ENCODE data around the gene PAK6. TPM values are rescaled to one million over a fixed set of nuclear protein-coding genes. Genes with fewer than 3 reads are reported as not detected.

The PAK6 gene
- total RNA-seq, 1 donor from 2014 or later: 0.31 TPM

DNA sequence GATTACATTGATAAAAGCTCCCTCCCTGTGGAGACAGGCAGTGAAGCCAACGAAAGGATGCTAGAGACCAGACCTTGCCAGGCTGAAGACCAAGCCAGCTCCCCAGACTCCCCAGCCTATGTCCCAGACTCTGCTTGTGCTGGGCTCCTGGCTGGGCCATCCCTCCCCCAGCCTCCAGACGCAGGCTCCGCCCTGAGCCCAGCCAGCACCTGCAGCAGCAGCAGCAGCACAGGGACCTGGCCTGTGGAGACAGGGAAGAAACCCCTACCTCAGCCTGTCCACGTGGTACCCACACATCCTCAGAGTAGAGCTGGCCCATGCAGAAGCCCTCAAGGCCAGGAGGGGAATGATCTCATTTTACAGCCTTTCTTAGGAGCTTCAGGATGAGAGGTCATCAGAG is 30.7 kb downstream of the PAK6 start:
- peaks cover 4% of the 10 kb centered on the region for H3K4me1 Mint-ChIP-seq (ENCODE audit: unreplicated experiment)

DNA sequence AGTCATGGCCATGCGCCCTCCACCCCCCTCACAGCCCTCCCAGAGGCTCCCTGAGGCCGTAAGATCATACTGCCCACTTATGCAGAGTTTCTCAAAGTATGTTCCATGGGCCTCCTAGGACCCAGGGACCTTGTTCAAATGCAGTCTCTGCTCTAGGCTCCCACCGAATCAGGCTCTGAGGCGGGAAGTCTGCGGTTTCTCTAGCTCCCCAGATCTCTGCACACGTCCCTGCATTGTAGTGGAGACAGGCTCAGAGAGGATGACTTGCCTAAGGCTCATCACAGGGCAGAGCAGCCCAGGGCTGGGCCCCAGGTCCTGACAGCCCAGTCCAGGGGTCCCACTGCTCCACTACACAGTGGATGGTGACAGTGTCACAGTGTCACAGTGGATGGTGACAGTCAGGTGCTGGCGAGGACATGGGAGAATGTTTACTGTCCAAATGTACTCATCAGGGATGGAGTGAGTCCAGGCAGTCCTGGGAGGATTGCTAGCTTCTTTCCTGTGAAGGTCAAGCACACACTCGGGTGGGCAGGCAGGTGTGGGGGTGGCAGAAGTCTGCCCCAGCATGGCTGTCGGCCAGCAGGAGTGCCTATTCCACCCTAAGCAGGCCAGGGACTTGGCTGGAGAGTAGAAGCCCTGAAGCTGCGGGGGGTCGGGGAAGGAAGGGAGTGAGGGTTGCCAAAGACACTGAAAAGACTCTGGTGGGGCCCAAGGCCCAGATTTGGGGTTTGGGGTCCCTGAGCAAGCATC is 31.6 kb downstream of the PAK6 start:
- Mint-ChIP-seq H3K27me3 (ENCODE audit: unreplicated experiment) (peaks cover 2% of the 10 kb centered on the region), H3K36me3 (ENCODE audit: low read depth, unreplicated experiment) (no peaks in the 10 kb centered on the region), H3K4me3 (ENCODE audit: unreplicated experiment) (no peak overlapping the region), H3K27ac (ENCODE audit: unreplicated experiment) (no peak overlapping the region), H3K4me1 (ENCODE audit: unreplicated experiment) (peaks cover 7% of the 10 kb centered on the region), H3K9me3 (ENCODE audit: unreplicated experiment) (no peaks in the 10 kb centered on the region)
- TF ChIP-seq, protein P1, sequence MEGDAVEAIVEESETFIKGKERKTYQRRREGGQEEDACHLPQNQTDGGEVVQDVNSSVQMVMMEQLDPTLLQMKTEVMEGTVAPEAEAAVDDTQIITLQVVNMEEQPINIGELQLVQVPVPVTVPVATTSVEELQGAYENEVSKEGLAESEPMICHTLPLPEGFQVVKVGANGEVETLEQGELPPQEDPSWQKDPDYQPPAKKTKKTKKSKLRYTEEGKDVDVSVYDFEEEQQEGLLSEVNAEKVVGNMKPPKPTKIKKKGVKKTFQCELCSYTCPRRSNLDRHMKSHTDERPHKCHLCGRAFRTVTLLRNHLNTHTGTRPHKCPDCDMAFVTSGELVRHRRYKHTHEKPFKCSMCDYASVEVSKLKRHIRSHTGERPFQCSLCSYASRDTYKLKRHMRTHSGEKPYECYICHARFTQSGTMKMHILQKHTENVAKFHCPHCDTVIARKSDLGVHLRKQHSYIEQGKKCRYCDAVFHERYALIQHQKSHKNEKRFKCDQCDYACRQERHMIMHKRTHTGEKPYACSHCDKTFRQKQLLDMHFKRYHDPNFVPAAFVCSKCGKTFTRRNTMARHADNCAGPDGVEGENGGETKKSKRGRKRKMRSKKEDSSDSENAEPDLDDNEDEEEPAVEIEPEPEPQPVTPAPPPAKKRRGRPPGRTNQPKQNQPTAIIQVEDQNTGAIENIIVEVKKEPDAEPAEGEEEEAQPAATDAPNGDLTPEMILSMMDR (IDR thresholded peaks at IDR 0.05; ENCODE audit: unreplicated experiment): no peak
- DNase-seq (ENCODE audit: low spot score): no peak

More for the DNA sequence above, 30.7 kb downstream of the PAK6 start:
- DNase-seq (ENCODE audit: low spot score): no peak
- Mint-ChIP-seq H3K27me3 (ENCODE audit: unreplicated experiment) (peaks cover under 1% of the 10 kb centered on the region), H3K9me3 (ENCODE audit: unreplicated experiment) (no peaks in the 10 kb centered on the region), H3K27ac (ENCODE audit: unreplicated experiment) (no peak overlapping the region), H3K36me3 (ENCODE audit: low read depth, unreplicated experiment) (no peaks in the 10 kb centered on the region), H3K4me3 (ENCODE audit: unreplicated experiment) (no peak overlapping the region)
- TF ChIP-seq, protein P1 (IDR thresholded peaks at IDR 0.05; ENCODE audit: unreplicated experiment): no peak

DNA sequence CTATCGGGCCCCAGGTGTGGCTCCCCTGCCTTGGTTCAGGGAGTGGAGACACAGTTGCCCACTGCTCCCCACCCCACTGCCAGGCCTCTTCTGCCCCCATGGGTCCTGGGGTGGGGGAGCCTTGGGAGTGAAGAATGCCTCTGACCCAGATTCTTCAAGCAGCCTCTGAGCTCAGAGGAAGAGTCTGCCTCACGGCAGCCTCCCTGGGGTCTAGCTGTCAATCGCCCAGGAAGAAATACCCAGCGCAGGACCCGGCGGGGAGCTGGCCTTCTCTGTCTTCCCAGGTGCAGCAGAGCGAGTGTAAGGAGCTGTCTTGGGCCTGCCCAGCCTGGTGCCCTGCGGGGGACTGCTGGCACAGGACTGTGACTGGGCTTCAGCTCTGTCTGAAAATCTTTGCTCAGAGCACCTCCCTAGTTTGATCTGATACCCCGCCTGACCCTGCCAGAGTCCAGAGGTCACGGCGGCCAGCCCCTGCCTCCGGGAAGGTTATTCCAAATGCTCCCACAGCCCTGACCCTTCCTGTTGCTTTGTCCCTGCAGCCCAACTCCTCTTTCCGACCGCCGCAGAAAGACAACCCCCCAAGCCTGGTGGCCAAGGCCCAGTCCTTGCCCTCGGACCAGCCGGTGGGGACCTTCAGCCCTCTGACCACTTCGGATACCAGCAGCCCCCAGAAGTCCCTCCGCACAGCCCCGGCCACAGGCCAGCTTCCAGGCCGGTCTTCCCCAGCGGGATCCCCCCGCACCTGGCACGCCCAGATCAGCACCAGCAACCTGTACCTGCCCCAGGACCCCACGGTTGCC is 33.0 kb downstream of the PAK6 start:
- TF ChIP-seq, protein P1 (IDR thresholded peaks at IDR 0.05; ENCODE audit: unreplicated experiment): no peak
- no peaks in the 10 kb centered on the region for H3K9me3 Mint-ChIP-seq (ENCODE audit: unreplicated experiment)
- peaks cover 2% of the 10 kb centered on the region for H3K27me3 Mint-ChIP-seq (ENCODE audit: unreplicated experiment)
- no peak for DNase-seq (ENCODE audit: low spot score)
- no peak overlapping the region for H3K4me3 Mint-ChIP-seq (ENCODE audit: unreplicated experiment)
- H3K4me1 Mint-ChIP-seq (ENCODE audit: unreplicated experiment): peaks cover 13% of the 10 kb centered on the region
- no peak overlapping the region for H3K27ac Mint-ChIP-seq (ENCODE audit: unreplicated experiment)
- no peaks in the 10 kb centered on the region for H3K36me3 Mint-ChIP-seq (ENCODE audit: low read depth, unreplicated experiment)

DNA sequence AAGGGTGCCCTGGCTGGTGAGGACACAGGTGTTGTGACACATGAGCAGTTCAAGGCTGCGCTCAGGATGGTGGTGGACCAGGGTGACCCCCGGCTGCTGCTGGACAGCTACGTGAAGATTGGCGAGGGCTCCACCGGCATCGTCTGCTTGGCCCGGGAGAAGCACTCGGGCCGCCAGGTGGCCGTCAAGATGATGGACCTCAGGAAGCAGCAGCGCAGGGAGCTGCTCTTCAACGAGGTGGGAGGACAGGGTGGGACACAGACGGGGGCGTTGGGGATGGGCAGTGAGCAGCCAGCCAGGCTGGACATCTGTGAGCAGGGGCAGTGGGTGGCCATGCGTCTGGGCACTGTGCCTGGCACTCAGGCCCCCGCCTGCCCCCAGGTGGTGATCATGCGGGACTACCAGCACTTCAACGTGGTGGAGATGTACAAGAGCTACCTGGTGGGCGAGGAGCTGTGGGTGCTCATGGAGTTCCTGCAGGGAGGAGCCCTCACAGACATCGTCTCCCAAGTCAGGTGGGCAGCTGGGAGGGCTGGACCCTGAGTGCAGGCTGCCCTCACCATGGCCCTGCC is 33.7 kb downstream of the PAK6 start:
- no peaks in the 10 kb centered on the region for H3K36me3 Mint-ChIP-seq (ENCODE audit: low read depth, unreplicated experiment)
- H3K27ac Mint-ChIP-seq (ENCODE audit: unreplicated experiment): no peak overlapping the region
- no peak for DNase-seq (ENCODE audit: low spot score)
- peaks cover 2% of the 10 kb centered on the region for H3K27me3 Mint-ChIP-seq (ENCODE audit: unreplicated experiment)
- no peak overlapping the region for H3K4me3 Mint-ChIP-seq (ENCODE audit: unreplicated experiment)
- TF ChIP-seq, protein P1 (IDR thresholded peaks at IDR 0.05; ENCODE audit: unreplicated experiment): no peak
- H3K9me3 Mint-ChIP-seq (ENCODE audit: unreplicated experiment): no peaks in the 10 kb centered on the region
- H3K4me1 Mint-ChIP-seq (ENCODE audit: unreplicated experiment): peaks cover 20% of the 10 kb centered on the region

Measured in endothelial cell (in vitro differentiated cells).